GM15510 (cell line): ENCODE measurements around the gene ARHGAP26.
A peak's percentile ranks its signal among the peaks of the same experiment; 100 is the strongest.

Source experiments
- POLR2A ChIP-seq: IDR thresholded peaks from 3 replicates; pipeline ENCODE4 v1.6.1; 2011; ENCODE audit warnings: borderline replicate concordance; ENCODE audit not compliant: insufficient read length; ENCODE audit errors: extremely low read depth

Gene ARHGAP26

DNA sequence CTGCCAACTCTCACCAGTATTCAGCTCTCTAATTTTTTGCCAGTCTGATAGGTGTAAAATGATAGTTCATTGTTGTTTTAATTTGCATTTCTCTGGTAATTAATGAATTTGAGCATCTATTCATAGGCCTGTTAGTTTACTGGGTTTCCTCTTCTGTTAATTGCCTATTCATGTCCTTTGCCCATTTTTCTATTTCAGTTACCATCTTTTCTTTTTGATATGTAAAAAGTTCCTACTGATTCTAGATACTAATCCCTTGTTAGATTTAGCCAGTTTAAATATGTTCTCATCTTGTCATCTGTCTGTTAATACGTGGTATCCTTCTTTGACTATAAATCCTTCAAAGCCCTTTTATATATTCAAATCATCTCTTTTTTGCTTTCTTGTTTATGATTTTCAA is 247.8 kb downstream of the ARHGAP26 start:
- TF ChIP-seq POLR2A = no peak

DNA sequence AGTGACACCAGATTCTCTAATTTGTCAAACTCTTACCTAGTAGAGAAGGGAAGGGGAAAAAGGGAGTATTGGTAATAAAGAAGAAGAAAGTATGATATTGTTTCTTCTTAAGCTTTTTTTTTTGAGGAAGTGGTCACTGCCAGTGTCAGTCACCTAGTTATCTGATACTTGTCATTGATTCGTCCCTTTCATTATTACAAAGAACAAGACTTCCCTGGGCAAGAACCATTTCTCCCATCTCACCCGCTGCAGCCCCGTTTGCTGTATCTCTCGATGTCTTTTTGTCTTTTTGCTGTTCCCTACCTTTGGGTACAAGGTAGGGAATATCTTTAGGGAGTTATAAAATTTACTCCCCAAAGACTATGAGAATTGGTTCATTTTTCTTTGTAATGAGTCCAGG is 249.0 kb downstream of the ARHGAP26 start:
- TF ChIP-seq POLR2A = no peak

DNA sequence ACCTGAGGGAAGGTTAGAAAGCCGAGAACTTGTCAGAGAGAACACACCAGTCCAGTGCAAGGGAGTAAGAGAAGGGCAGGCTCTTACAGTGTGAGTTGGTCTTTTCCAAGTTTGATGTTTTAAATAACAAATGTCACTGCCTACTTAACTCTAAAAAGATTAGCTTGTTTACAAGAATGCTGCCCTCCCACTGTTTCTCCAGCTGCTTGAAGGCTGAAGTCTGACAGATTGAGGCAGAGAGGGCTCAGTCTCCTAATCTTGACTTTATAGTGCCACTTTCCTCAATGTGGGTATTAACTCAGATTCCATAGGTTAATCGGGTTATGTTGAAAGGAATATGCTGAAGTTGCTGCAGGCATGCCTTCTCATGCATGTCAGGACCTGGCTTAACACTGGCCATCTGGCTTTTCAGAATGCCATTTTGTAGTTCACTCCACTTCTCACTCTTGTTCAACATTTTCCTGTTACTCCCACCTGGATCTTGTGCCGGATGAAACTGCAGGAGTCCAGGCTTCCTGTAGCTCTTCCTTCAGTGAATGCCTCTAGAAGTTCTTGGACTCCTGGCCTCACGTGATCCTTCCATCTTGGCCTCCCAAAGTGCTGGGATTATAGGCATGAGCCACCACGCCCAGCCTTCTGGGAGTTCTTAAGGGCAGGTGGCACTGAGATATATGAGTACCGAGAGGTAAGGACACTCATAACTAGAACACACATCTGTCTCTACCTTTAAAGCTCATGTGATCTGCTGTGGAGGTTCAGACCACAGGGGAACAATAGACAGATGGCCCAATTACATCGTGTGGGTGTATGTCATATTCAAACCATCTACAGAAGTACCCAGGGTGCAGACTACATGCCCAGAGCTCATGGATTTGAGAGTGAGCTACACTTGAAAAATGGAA is 249.7 kb downstream of the ARHGAP26 start:
- peak; percentile 23 for TF ChIP-seq POLR2A

DNA sequence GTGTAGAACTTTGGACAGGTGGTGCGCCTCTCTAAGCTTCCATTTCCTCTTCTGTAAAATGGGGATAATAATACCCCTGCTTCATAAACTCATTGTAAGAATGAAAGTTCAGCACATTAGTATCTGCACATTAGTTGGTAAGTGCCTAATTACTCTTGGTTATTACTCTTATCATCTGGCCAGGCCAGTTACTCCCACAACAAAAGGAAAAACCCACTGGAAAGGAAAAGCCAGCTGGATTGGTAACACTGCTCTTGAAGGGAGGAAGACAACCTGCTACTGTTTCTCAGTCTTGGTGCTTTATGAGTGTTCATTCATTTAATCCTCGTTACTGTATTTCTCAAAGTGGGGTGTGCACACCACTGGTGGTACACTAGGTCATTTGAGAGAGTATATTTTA is 251.4 kb downstream of the ARHGAP26 start:
- no peak for TF ChIP-seq POLR2A

DNA sequence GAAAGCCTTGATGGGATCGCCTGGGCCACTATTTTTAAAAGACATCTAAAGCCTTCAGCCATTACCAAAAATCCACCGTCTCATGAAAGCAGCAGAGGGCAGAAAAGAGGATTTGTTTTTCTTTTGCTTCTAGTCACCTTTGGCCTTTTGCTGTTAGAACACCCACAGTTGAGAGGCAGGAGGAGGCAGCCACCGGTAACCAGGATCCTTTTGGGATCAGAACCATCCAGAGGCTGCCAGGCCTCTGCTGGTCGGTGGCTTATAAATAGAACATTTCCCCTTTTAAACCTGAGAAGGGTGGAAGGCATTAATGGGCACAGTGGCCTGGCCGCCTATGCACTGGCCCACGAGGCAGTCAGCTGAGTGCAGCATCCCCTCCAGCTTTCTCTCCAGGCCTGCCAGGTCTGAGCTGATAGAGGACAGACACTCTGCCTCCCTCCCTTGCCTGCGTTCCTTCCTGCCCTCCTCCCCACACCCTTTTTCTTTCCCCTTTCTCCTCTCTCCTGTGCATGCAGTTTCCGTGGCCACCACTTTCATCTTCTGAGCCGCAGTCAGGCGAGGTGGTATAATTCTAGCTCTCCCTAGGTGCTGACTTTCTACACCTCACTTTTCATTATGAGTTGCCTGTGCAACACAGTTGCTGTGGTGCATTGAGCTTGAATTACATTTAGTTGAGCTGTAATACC is 253.4 kb downstream of the ARHGAP26 start:
- no peak for TF ChIP-seq POLR2A

DNA sequence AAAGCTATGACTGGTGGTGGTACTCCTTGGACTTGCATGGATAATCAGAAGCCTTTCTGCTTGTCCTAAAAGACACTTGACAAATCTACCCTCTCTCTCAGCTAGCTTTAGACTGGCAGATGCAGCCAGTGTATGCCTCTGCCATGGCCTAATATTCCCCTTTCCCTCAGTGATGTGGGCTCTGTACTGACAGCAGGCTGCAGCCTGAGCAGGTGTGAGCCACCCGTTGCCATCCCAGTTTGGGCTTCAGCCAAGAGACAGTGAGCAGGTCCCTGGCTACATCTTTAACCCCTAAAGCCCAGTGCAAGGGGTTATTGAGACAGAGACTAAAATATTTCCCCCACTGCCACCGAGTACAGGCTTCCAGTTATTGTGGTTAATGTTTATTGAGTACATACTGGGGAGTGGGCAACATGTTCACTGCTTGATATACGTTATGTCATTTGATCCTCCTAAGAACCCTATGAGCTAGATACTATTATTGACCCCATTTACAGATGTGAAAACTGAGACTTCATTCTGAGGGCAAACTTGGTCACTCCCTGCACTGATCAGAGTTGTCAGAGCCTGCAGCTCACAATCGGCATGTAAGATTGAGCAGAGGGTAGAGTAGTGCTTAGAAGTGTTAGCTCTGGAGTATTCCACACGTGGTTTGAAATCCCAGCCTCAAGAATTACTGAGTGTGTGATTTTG is 254.2 kb downstream of the ARHGAP26 start:
- no peak for TF ChIP-seq POLR2A

DNA sequence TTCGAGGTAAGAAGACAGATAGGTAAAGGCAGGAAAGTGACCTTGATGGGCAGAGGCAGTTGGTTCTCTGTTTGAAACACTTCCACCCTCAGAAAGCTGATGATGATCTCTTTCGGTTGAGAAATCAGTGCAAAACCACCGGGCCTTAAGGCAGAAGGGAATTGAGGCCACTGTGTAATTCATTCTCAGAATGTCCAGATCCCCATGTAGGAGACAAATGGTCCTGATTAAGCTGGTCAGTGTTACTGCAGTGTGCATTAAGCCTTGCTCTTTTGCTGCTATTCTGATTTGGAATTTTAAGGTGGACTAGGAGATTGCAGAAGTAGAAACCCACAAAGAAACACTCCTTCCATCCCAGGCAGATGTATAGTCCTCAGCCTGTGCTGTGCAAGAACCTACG is 255.2 kb downstream of the ARHGAP26 start:
- no peak for TF ChIP-seq POLR2A

DNA sequence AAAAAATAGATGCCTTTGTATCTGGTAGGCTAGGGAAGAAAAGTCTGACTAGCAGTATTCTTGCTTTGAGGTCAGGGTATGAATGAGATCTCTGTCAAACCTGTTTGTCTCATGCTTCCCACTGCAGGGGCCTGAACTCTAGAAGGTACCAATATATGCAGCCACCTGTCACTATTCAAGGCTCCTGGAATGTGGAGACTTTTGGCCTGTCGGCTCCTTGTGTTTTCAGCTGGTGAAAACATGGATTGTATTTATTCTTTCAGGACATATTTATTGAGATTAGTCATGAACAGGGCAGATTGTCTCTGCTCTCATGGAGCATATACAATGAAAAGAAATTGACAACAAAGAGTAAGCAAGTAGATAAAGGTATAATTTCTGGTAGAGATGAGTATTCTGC is 255.8 kb downstream of the ARHGAP26 start:
- TF ChIP-seq POLR2A = no peak

DNA sequence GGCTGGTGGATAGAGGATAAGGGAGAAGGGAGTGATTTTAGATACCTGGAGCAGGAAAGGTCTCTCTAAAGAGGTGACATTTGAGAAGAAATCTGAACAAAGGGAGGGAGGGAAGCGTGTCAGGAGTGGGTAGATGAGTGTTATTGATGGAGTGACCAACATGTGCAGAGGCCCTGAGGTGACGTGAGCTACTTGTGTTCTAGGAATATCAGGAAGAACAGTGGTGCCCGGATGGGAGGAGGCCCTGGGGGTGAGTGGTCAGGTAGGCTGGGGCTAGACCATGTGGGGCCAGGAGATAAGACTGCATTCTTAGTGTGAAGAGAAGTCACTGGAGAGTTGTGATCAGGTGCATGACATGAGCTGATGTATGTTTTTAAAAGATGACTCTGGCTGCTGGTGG is 256.2 kb downstream of the ARHGAP26 start:
- no peak for TF ChIP-seq POLR2A

DNA sequence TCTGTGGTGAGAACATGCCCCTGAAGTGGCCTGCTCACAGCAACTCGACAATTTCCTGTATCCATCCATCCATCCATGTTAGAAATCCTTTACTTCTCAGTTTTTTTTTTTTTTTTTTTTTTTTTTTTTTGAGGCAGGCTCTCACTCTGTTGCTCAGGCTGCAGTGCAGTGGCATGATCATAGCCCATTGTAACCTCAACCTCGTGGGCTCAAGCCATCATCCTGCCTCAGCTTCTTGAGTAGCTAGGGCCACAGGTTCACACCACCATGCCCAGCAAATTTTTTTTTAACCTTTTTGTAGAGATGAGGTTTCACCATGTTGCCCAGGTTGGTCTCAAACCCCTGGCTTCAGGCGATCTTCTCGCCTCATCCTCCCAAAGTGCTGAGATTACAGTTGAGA is 259.1 kb downstream of the ARHGAP26 start:
- TF ChIP-seq POLR2A = no peak

DNA sequence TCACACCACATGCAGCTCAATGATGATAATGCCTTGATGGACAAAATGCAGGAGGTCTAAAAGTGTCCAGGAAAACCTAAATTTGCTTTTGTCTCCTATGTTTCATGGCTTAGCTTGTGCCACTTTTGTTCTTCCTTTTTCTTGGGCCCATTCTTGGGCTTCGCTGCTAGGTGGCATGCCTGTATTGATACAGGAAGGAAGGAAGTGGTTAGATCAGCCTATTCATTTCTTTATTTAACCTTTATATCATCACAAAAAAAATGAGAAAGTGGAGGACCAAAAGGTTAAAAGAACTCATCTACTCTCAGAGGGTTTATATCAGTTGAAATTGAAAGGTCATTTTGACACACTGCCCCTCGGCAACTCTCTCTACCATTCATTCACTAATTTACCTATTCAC is 260.2 kb downstream of the ARHGAP26 start:
- no peak for TF ChIP-seq POLR2A

DNA sequence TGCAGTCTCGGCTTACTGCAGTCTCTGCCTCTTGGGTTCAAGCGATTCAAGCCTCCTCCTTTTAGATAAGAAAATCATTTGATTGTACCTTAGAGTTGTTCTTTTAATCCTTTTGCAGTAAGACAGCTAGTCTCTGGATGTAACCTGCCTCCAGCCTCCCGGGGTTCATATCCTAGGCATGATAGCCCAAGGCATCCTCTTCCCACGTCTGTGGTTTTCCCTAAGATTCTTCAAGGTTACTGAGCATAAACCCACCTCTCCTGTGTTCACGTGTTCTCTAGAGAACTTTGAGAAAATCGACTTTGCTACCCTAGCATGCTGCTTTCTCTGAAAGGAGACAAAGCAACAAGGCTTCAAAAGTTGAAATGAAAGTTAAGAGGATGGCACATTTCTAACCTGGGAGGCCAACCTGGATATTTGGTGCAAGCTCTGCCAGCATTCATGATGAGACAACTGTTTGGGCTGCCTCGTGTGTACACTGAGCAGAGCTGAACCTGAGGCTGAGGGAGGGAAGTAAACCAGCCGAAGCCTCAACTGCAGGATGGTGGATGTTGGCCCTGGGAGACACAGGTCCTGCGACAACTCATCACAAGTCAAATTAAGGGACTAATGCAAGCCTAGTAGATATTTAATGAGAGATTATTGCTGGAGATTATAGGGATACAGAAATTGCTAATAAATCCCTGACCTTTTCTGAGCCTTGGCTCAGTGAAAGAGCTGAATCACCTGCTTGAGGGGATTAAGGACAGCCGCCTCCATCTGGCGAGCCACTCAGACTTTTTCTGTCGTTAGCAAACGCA is 261.8 kb downstream of the ARHGAP26 start:
- no peak for TF ChIP-seq POLR2A

DNA sequence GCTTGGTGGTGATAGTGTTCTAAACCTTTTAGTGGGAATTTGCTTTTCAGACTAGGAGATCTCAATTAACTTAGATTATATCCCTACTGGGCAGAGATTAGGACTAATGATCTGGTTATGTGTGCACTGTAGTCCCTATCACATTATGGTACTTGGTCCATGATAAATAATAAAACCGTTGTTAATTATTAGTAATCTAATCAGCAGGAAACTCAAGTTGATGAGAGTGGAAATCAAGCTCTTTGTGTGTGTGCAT is 262.3 kb downstream of the ARHGAP26 start:
- no peak for TF ChIP-seq POLR2A

DNA sequence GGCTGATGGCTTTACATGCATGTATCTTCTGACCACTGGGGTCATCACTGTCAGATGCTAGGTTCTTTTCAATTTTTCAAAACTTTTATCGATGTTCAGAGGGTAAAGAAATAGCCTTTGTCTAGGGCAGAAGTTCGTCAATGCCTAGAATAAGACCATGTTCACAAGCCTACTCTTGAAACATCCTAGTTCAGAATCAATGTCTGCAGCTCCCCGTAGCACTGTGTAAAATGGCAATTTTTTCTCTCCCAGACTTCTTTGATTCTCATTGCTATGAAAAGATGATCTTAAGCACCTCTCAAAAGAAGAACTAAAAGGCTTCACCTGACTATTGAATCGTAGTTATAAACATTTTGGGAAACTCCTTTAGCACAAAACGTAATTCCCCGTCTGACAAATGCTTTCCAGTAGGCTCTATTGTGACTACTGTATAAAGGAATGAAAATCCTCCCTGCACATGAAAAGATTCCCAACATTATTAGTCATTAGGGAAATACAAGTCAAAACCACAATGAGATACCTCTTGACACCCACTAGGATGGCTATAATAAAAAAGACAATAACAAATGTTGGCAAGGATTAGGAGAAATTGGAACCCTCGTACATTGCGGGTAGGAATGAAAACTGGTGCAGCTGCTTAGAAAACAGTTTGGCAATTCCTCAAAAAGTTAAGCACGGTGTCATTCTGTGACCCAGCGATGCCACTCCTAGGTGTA is 263.5 kb downstream of the ARHGAP26 start:
- TF ChIP-seq POLR2A = no peak
